ENCODE data around the gene SIDT2. TPM values are rescaled to one million over a fixed set of nuclear protein-coding genes. Genes with fewer than 3 reads are reported as not detected.
A peak's percentile ranks its signal among the peaks of the same experiment; 100 is the strongest.

The SIDT2 gene
- total and polyA plus RNA-seq, 2 of the 13 experiments (the other 11 are each of a cell fraction or from before 2014, with no cell fraction given), result 11.5 to 28.0 TPM

GRCh38 chr11:117178210-117179034, at the start of gene SIDT2 (continued):
- TF ChIP-seq CCAR2 (optimal IDR thresholded peaks at IDR 0.05; ENCODE audit: low read depth, low read length) (no peak), ZNF792 (CRISPR knock-in tag; IDR thresholded peaks at IDR 0.05) (no peak; the same call in 1 of the 2 replicates), ZNF670 (CRISPR knock-in tag; IDR thresholded peaks at IDR 0.05; ENCODE audit: borderline replicate concordance) (0 out of 2 replicates have a peak, but pooled peaks have one; percentile 37), HNRNPK (IDR thresholded peaks at IDR 0.05; ENCODE audit: low read depth, low read length, poor library complexity, severe bottlenecking) (peak; percentile 76), MTF1 (CRISPR knock-in tag; IDR thresholded peaks at IDR 0.05) (no peak), RFX3 (CRISPR knock-in tag; IDR thresholded peaks at IDR 0.05) (peak; percentile 56; the same call in 1 of the 2 replicates), HES4 (CRISPR knock-in tag; IDR thresholded peaks at IDR 0.05; ENCODE audit: borderline replicate concordance) (no peak), SOX13 (IDR thresholded peaks at IDR 0.05) (no peak), SOX13 (CRISPR knock-in tag; conservative IDR thresholded peaks at IDR 0.05 in 1 of 2, IDR thresholded peaks at IDR 0.05 in 1 of 2) (peak in 1 of 2 experiments; percentile 39; a peak in 2 of 4 replicates), ZNF292 (CRISPR knock-in tag; IDR thresholded peaks at IDR 0.05; ENCODE audit: borderline replicate concordance, low read depth) (peak; percentile 91), KDM1A (CRISPR knock-in tag; IDR thresholded peaks at IDR 0.05) (no peak), CBFB (CRISPR knock-in tag; IDR thresholded peaks at IDR 0.05) (0 out of 2 replicates have a peak, but pooled peaks have one; percentile 16), FOXA3 (CRISPR knock-in tag; IDR thresholded peaks at IDR 0.05) (peak; percentile 63), ZNF337 (CRISPR knock-in tag; IDR thresholded peaks at IDR 0.05; ENCODE audit: borderline replicate concordance, low read depth) (peak; percentile 77; the same call in 1 of the 2 replicates), ZBTB1 (CRISPR knock-in tag; IDR thresholded peaks at IDR 0.05; ENCODE audit: borderline replicate concordance) (no peak), RBAK (CRISPR knock-in tag; IDR thresholded peaks at IDR 0.05) (no peak), ZNF788 (CRISPR knock-in tag; IDR thresholded peaks at IDR 0.05; ENCODE audit: borderline replicate concordance) (peak; percentile 70; the same call in 1 of the 2 replicates), HOXD1 (CRISPR knock-in tag; IDR thresholded peaks at IDR 0.05) (0 out of 2 replicates have a peak, but pooled peaks have one; percentile 22), ZNF264 (CRISPR knock-in tag; IDR thresholded peaks at IDR 0.05) (0 out of 2 replicates have a peak, but pooled peaks have one; percentile 21), HMG20B (CRISPR knock-in tag; conservative IDR thresholded peaks at IDR 0.05) (no peak), PATZ1 (CRISPR knock-in tag; IDR thresholded peaks at IDR 0.05) (peak; percentile 52)
- TF ChIP-seq, protein P1, sequence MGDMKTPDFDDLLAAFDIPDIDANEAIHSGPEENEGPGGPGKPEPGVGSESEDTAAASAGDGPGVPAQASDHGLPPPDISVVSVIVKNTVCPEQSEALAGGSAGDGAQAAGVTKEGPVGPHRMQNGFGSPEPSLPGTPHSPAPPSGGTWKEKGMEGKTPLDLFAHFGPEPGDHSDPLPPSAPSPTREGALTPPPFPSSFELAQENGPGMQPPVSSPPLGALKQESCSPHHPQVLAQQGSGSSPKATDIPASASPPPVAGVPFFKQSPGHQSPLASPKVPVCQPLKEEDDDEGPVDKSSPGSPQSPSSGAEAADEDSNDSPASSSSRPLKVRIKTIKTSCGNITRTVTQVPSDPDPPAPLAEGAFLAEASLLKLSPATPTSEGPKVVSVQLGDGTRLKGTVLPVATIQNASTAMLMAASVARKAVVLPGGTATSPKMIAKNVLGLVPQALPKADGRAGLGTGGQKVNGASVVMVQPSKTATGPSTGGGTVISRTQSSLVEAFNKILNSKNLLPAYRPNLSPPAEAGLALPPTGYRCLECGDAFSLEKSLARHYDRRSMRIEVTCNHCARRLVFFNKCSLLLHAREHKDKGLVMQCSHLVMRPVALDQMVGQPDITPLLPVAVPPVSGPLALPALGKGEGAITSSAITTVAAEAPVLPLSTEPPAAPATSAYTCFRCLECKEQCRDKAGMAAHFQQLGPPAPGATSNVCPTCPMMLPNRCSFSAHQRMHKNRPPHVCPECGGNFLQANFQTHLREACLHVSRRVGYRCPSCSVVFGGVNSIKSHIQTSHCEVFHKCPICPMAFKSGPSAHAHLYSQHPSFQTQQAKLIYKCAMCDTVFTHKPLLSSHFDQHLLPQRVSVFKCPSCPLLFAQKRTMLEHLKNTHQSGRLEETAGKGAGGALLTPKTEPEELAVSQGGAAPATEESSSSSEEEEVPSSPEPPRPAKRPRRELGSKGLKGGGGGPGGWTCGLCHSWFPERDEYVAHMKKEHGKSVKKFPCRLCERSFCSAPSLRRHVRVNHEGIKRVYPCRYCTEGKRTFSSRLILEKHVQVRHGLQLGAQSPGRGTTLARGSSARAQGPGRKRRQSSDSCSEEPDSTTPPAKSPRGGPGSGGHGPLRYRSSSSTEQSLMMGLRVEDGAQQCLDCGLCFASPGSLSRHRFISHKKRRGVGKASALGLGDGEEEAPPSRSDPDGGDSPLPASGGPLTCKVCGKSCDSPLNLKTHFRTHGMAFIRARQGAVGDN (CRISPR knock-in tag; IDR thresholded peaks at IDR 0.05), result peak; percentile 71
- TF ChIP-seq, protein P2, sequence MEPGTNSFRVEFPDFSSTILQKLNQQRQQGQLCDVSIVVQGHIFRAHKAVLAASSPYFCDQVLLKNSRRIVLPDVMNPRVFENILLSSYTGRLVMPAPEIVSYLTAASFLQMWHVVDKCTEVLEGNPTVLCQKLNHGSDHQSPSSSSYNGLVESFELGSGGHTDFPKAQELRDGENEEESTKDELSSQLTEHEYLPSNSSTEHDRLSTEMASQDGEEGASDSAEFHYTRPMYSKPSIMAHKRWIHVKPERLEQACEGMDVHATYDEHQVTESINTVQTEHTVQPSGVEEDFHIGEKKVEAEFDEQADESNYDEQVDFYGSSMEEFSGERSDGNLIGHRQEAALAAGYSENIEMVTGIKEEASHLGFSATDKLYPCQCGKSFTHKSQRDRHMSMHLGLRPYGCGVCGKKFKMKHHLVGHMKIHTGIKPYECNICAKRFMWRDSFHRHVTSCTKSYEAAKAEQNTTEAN (CRISPR knock-in tag; conservative IDR thresholded peaks at IDR 0.05), result no peak; the same call in 1 of the 2 replicates

Data from HepG2 (cell line).